ENCODE results near the gene CR1. TPM values are rescaled to one million over a fixed set of nuclear protein-coding genes. Genes with fewer than 3 reads are reported as not detected.
A peak's percentile ranks its signal among the peaks of the same experiment; 100 is the strongest.

The CR1 gene
- total and polyA plus RNA-seq, 2 donors (not counting 3 experiments of a cell fraction or from before 2014, with no cell fraction given) = not detected

DNA sequence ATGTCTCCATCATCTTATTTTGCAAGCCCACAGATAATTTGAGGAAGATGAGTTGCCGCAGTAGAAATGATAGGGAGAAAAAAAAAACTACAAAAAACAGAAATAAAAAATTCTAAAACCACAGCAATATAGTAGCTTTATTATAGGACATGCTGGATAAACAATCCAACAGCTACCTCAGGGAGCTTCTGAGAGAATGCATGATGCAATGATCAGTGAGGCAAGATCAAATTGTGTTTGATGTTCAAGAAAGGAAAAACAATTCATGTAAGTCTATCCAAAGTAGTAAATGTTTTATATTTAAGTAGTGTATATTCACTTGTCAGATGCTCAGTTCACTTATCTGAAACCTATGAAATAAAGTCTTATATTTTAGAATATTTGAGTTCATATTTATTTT lies 155.6 kb downstream of the CR1 start:
- no peak overlapping the region for H3K4me2 ChIP-seq (ENCODE audit: insufficient read depth, low read length)
- no peak for FAIRE-seq
- no peaks in the 10 kb centered on the region for H3K9me3 ChIP-seq (replicated peaks; ENCODE audit: control insufficient read depth, insufficient read depth, low read length)

DNA sequence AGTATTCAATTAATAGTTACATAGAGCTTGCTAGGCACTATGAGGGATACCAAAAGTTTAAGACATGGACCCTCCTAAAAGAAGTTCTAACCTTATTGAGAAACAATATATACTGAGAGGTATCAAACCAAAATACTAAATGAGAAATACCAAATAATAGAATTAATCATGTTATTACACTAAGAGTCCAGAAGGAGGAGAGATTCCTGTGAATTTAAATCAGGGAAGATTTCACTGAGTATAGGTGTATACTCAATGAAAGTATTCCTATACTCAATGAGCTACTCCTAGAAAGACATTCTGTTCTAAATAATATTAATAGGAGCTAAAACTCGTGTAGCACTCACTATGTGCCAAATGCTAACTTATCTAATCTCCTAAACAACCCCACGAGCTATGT lies 158.4 kb downstream of the CR1 start:
- POLR2A ChIA-PET = no interaction called here
- Histone ChIP-seq H3K4me3 (replicated peaks in 1 of 3; ENCODE audit: insufficient read depth in 1 of 3, low read depth in 1 of 3, low read length in 3 of 3) (no peak overlapping the region), H3K9ac (replicated peaks; ENCODE audit: extremely low read depth, insufficient read depth, low read length) (no peak overlapping the region), H3K27me3 (ENCODE audit: control insufficient read depth in 2 of 2, insufficient read depth in 2 of 2, low read length in 2 of 2) (peaks cover 7 to 19% of the 10 kb centered on the region in 2 experiments), H4K20me1 (replicated peaks; ENCODE audit: control insufficient read depth, extremely low read depth, insufficient read depth, low read length) (no peaks in the 10 kb centered on the region), H3K9me1 (replicated peaks; ENCODE audit: control insufficient read depth, extremely low read depth, insufficient read depth, low read length) (no peaks in the 10 kb centered on the region), H3K4me1 (ENCODE audit: control insufficient read depth, extremely low read depth, insufficient read depth, low read length) (no peaks in the 10 kb centered on the region), H3K4me2 (ENCODE audit: insufficient read depth, low read length) (no peak overlapping the region), H3K36me3 (ENCODE audit: control insufficient read depth in 2 of 2, extremely low read depth in 1 of 2, insufficient read depth in 2 of 2, low read length in 2 of 2) (no peaks in the 10 kb centered on the region), H2AFZ (ENCODE audit: low read depth, low read length) (no peak overlapping the region), H3K27ac (ENCODE audit: insufficient read depth, low read depth, low read length) (no peak overlapping the region), H3K9me3 (replicated peaks; ENCODE audit: control insufficient read depth, insufficient read depth, low read length) (no peaks in the 10 kb centered on the region), H3K79me2 (ENCODE audit: control insufficient read depth, insufficient read depth, low read length) (no peaks in the 10 kb centered on the region)
- TF ChIP-seq FOS (IDR thresholded peaks at IDR 0.05; ENCODE audit: borderline replicate concordance, insufficient read depth, low read length) (no peak), EZH2 (IDR thresholded peaks at IDR 0.05; ENCODE audit: borderline replicate concordance, low read depth, low read length, severe bottlenecking) (no peak), JUN (IDR thresholded peaks at IDR 0.05; ENCODE audit: borderline replicate concordance, insufficient read depth, insufficient read length, low read depth) (no peak), POLR2AphosphoS5 (IDR thresholded peaks at IDR 0.05; ENCODE audit: insufficient read depth, low read depth, low read length) (no peak), MYC (IDR thresholded peaks at IDR 0.05; ENCODE audit: low read depth, low read length) (no peak), POLR2A (IDR thresholded peaks at IDR 0.05; ENCODE audit: low read depth, low read length) (no peak), GATA2 (IDR thresholded peaks at IDR 0.05; ENCODE audit: insufficient read depth, insufficient read length, low read depth, low read length) (no peak)
- TF ChIP-seq, protein P1, sequence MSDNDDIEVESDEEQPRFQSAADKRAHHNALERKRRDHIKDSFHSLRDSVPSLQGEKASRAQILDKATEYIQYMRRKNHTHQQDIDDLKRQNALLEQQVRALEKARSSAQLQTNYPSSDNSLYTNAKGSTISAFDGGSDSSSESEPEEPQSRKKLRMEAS (IDR thresholded peaks at IDR 0.05; ENCODE audit: insufficient read depth, insufficient read length) = no peak
- TF ChIP-seq, protein P2, sequence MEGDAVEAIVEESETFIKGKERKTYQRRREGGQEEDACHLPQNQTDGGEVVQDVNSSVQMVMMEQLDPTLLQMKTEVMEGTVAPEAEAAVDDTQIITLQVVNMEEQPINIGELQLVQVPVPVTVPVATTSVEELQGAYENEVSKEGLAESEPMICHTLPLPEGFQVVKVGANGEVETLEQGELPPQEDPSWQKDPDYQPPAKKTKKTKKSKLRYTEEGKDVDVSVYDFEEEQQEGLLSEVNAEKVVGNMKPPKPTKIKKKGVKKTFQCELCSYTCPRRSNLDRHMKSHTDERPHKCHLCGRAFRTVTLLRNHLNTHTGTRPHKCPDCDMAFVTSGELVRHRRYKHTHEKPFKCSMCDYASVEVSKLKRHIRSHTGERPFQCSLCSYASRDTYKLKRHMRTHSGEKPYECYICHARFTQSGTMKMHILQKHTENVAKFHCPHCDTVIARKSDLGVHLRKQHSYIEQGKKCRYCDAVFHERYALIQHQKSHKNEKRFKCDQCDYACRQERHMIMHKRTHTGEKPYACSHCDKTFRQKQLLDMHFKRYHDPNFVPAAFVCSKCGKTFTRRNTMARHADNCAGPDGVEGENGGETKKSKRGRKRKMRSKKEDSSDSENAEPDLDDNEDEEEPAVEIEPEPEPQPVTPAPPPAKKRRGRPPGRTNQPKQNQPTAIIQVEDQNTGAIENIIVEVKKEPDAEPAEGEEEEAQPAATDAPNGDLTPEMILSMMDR (IDR thresholded peaks at IDR 0.05; ENCODE audit: extremely low read depth in 1 of 2, insufficient read depth in 1 of 2, low read depth in 1 of 2, low read length in 2 of 2) = no peak
- BruUV-seq (replicated peaks) = no TSS peak
- CTCF ChIA-PET = interaction anchor here (0.8 to 1.2 kb wide), 7 partner anchors 12 to 143 kb away, joined by 3 to 19 read pairs (median 6); no protein-coding TSS in a partner anchor
- FAIRE-seq (no peak), DNase-seq (ENCODE audit: low read depth, low spot score) (peak; percentile 6)
- intact Hi-C loops (cut with micrococcal nuclease) = loop anchor here (2.0 kb wide), 2 partner anchors 44 to 142 kb away; no protein-coding TSS in a partner anchor
- dilution Hi-C loops (cut with MboI; ENCODE audit: extremely low pct_ligation_motif_present, low sequenced_read_pairs) = no loop called here

More for the DNA sequence above, 155.6 kb downstream of the CR1 start:
- Histone ChIP-seq H3K9ac (replicated peaks; ENCODE audit: extremely low read depth, insufficient read depth, low read length) (no peak overlapping the region), H3K27me3 (ENCODE audit: control insufficient read depth in 2 of 2, insufficient read depth in 2 of 2, low read length in 2 of 2) (peaks cover 8 to 41% of the 10 kb centered on the region in 2 experiments), H3K4me1 (ENCODE audit: control insufficient read depth, extremely low read depth, insufficient read depth, low read length) (no peaks in the 10 kb centered on the region), H3K79me2 (ENCODE audit: control insufficient read depth, insufficient read depth, low read length) (no peaks in the 10 kb centered on the region), H3K4me3 (replicated peaks in 1 of 3; ENCODE audit: insufficient read depth in 1 of 3, low read depth in 1 of 3, low read length in 3 of 3) (no peak overlapping the region), H3K36me3 (ENCODE audit: control insufficient read depth in 2 of 2, extremely low read depth in 1 of 2, insufficient read depth in 2 of 2, low read length in 2 of 2) (no peaks in the 10 kb centered on the region), H3K9me1 (replicated peaks; ENCODE audit: control insufficient read depth, extremely low read depth, insufficient read depth, low read length) (no peaks in the 10 kb centered on the region), H4K20me1 (replicated peaks; ENCODE audit: control insufficient read depth, extremely low read depth, insufficient read depth, low read length) (no peaks in the 10 kb centered on the region), H2AFZ (ENCODE audit: low read depth, low read length) (no peak overlapping the region), H3K27ac (ENCODE audit: insufficient read depth, low read depth, low read length) (no peak overlapping the region)
- no peak for DNase-seq (ENCODE audit: low read depth, low spot score)
- ChIA-PET CTCF (no interaction called here), POLR2A (no interaction called here)
- intact Hi-C loops (cut with micrococcal nuclease) (no loop called here), dilution Hi-C loops (cut with MboI; ENCODE audit: extremely low pct_ligation_motif_present, low sequenced_read_pairs) (no loop called here)
- TF ChIP-seq, protein P2 (IDR thresholded peaks at IDR 0.05; ENCODE audit: extremely low read depth in 1 of 2, insufficient read depth in 1 of 2, low read depth in 1 of 2, low read length in 2 of 2) = no peak
- TF ChIP-seq JUN (IDR thresholded peaks at IDR 0.05; ENCODE audit: borderline replicate concordance, insufficient read depth, insufficient read length, low read depth) = no peak
- no peak for TF ChIP-seq MYC (IDR thresholded peaks at IDR 0.05; ENCODE audit: low read depth, low read length)
- TF ChIP-seq FOS (IDR thresholded peaks at IDR 0.05; ENCODE audit: borderline replicate concordance, insufficient read depth, low read length) = no peak
- TF ChIP-seq POLR2AphosphoS5 (IDR thresholded peaks at IDR 0.05; ENCODE audit: insufficient read depth, low read depth, low read length) = no peak
- no TSS peak for BruUV-seq (replicated peaks)
